HG03066 (cell line): ENCODE data around the gene PTPRD.
"Not testable (repeated sequence)": the region's sequence is repeated elsewhere in the genome, so short reads cannot be mapped to it uniquely, and the experiment has no call there.

Experiments used
- ATAC-seq: cut with Tn5 transposase; IDR thresholded peaks from one replicate; pipeline ENCODE4 v1.9.1; 2021; ENCODE audit warnings: low read depth; ENCODE audit not compliant: unreplicated experiment

The PTPRD gene

DNA sequence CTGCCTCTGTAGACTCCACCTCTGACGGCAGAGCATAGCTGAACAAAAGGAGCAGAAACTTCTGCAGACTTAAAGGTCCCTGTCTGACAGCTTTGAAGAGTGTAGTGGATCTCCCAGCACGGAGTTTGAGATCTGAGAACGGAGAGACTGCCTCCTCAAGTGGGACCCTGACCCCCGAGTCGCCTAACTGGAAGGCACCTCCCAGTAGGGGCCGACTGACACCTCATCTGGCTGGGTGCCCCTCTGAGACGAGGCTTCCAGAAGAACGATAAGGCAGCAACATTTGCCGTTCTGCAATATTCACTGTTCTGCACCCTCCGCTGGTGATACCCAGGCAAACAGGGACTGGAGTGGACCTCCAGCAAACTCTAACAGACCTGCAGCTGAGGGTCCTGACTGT is 1186.3 kb downstream of the PTPRD start:
- ATAC-seq, result not testable (repeated sequence)

DNA sequence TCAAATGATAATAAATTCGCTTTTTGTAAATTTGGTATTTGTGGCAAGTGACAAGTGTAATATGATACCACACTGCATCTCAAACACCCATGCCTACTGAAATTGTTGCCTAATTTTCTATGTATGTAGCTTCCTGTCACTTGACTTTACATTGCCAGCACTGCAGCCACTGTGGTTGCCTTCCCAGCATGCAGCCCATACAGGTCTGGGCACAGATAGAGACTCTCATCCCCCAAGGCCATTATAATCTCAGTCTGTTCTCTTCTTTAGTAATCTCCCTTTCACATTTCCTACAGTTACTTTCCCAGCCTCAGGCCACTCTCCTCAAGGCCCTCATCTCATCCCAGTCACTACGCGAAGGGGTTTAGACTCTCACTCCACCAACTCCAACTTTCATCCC is 1200.6 kb downstream of the PTPRD start:
- ATAC-seq, result no peak

DNA sequence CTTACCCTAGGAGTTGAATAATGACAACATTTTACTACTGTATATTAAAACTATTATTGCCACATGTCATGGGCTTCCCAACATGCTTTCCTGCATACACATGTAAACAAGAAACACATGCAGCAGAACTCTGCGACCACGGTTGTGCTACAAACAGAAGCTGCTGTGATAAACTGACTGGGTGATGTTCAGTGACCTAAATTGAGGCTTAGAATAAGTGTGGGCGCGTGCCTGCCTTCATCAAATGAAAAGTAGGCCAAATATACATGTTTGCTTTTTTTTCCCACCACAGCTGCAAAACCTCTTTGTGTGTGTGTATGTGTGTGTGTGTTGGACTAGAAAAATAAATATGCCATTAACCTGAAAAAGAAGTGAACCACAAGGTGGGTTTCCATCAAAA is 1202.1 kb downstream of the PTPRD start:
- no peak for ATAC-seq

DNA sequence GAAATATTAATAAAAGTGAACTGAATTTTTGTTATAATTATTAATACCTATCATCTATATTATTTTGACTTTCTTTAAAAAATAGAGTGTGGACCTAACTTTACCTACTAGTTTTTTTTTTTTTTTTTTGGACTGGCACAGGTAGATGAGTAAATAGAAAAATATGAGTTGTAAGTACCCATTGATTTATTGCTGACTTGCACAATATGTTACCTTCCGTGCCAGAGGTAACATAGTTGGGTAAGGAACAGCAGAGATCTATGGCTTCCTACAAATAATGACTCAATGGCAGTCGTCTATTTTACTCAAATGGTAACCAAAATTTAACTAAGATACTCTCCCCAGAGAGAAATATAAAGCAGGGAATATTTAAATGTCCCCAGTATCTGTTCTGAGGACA is 1212.8 kb downstream of the PTPRD start:
- ATAC-seq, result no peak

DNA sequence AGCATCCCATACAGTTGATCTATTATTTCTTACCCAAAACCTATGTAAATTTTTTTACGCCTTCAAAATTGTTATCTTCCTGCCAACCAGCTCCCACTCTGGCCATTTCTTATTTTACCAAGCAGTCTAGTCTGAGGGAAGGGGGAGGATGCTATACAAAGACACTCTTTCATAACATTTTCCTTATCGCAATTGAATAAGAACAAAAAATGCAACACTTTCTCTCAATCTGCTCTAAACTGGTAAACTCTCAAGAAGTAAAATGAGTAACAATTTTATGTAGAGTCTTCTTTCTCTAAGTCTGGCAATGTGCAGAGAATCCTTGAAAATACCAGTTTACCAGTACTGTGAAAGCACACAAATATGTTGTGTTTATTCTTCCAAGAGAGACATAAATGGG is 1216.3 kb downstream of the PTPRD start:
- ATAC-seq, result no peak

DNA sequence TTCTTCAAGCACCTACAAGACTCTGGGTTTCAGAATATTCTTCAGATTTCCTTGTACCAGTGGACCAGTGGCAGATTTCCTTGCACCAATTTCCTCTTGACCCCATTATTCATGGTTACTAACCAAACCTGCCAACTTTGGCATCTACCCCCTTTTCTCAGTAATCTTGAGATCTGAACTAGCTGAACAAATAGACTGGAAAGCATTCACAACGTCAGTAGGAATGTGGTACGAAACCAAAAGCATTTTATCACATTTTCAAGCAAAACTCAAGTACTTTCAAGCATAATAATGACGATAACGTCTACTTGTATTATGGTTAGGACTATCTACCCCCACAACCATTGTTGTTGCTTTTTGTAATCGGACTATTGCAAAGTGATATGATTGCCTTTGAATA is 1217.3 kb downstream of the PTPRD start:
- no peak for ATAC-seq

DNA sequence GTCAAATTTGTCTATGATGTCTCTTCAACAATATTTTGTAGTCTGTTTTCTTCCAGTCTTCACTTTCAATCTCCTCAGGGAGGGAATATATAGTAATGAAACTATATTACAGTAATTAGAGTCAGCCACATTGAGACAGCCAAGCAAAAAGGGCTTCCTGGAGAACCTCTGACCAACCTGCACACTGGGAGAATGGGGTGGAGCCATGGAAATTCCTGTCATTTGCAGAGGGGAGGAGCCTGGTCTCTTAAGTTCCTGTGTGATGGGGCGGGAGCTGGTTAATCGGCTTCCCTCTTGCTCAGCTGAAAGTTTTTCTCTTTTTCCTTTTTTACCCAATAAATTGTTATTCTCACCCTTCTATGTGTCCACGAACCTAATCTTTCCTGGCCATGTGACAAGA is 1220.0 kb downstream of the PTPRD start:
- no peak for ATAC-seq

DNA sequence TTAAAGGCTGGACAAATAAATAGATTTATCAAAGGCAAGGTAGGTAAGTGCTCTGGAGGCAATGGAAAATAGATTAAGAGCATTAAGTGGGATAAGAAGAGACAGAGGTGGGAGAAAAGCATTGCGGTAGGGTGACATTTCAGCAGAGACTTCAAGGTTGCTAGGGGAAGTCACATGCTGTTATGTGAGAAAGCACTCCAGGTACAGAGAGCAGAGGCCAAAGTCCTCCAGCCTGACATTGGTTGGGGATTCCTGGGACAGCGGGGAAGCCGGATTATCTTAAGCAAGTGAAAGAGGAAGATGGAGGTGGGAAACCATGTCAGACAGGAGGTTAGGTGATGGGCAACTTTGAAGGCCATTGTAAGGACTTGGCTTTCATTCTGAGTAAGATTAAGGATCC is 1222.9 kb downstream of the PTPRD start:
- no peak for ATAC-seq

DNA sequence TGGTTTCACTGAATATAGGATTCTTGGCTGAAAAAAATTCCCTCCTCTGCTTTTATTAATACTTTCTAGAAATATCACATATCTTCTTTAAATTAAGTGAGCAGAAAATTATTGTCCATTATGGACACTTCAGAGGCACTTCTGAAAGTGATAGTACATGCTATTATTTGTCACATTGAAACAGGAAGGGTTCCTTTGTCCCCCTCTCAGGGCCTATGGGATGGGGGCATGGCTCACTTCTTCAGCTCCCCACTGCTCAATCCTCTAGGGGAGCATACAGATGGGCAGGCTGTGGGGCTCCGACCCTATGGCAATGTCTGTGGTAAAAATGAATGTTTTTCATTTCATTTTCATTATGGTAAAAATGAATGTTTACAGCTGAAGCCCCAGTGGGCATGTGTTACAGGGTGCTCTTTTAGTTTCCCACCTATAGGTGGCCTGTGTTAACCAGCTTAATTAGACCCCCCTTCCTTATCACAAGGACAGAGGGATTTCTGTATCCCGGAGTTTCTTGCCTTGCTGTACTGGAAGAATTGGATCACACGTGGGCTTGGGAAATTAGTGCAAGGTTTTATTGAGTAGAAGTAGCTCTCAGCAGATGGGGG is 1225.2 kb downstream of the PTPRD start:
- ATAC-seq, result no peak

DNA sequence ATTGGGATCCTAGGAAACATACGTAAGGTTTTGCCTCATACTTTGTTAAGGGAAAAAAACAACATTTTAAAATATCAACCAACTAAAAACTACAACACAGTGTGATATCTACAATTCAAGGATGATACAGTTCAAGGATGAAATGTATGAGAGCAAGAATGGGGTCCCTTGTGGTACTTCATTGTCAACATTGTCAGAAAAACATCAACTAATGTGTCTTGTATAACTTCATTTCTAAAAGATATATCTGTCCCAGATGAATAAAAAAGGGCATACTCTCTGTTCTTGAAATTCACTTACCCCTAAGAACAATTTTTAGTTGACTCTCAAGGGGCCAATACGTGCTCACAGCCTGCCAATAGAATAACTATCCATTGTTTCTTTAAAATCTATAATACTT is 1250.5 kb downstream of the PTPRD start:
- no peak for ATAC-seq

DNA sequence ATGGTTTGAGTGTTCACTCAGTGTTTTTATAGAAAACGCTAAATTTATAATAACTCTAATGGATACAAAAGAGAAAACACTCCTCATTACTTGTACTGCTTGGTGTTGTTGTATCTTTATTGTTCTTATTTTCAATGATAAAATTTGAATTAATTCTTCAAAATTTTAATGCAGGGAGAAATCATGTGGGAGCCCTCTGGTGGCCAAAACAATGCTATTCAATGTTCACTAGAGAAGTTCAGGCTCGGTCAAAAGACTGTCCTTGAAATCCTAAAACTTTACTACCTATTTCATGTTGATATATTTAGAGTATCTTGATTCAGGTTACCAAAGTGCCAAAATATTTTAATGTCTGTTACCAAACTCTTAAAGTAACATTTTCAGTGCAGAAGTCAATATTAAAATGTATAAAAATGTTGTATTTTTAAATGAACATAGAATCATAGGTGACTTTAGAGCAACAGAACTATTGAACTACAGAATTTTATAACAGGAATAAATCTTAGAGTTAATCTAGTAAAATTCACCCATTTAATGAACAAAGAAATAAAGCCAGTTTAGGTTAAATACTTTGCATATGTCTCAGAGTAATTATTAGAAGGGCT is 1259.8 kb downstream of the PTPRD start:
- ATAC-seq, result no peak

DNA sequence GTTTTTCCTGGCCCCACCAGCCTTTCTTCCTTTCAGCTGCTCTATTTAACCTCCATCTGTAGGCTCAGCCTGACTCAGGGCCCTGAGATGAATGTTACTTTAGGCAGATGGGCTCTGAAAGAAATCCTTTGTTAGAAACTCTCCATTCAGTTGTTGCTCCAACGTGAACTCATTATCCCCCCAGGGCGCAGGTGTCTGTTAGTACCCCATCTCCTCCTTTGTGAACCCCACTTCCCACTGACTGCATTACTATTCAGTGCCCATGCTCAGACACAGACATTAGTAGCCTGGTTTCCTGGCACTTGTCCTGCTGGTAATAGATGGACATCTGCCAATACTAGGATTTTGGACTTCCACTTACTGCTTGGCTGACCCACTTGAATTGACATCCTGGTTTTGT is 1271.6 kb downstream of the PTPRD start:
- ATAC-seq, result no peak

DNA sequence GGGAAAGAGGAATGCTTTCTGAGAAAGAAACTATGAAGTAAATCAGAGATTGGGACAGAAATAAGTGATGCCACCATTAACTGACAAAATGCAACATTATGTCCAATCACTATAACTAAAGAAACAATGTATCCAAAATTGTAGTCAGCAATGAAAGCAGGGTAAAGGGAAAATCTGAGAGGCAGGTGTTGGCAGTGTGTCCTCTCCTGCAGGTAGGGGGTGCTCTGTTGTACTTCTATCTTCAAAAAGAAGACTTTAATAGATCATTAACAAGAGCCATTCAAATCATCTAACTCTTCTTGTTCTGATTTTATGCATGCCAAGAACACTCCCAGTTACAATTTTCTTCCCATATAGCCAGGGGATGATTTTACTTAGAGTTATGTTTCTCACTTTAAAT is 1275.7 kb downstream of the PTPRD start:
- no peak for ATAC-seq

DNA sequence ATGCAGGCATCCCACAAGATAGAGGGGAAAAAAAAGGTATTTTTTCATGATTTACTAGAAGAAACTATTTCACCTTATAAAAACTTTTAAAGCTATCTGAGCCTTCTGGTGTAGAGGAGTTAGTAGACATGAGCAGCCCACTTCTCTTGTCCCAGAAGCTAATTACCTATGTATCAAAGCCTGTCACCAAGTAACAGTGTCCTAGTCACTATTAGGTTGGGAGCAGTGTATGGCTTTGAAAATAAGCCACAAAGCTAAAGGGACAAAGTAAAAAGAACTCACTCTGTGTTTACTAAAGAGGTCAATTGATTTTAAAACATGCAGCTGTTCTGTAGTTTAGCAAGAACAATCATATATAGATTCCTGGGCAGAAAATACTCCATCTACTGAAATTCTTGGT is 1286.1 kb downstream of the PTPRD start:
- ATAC-seq, result no peak

DNA sequence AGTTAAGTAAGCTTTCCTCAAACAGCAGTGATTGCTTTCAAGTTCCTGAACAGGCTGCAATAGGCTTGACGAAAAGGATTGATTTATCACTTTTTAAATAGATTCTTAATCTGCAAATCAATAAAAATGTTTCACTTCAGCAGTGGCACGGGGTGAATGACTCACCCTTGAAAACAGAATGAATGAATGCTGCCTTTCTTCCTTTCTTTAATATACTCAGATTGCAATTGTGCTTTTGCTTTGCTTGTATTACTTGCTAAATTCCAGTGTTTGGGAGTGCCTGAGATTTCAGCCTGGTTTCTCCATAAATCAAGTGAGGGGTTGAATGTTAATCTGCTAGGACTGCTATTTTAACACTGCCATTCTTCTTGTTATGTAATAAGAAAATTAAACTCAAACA is 1293.8 kb downstream of the PTPRD start:
- ATAC-seq, result no peak

DNA sequence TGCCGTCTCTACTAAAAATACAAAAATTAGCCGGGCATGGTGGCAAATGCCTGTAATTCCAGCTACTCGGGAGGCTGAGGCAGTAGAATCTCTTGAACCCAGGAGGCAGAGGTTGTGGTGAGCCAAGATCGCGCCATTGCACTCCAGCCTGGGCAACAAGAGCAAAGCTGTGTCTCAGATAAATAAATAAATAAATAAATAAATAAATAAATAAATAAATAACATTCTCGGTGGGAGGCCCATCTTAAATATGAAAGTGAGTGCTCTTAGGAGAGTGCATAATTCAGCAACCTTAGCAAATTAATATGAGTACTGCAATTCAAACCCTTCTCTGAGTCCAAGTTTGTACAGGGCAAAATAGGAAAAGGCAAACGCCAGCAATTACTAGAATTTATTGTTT is 1302.1 kb downstream of the PTPRD start:
- not testable (repeated sequence) for ATAC-seq

DNA sequence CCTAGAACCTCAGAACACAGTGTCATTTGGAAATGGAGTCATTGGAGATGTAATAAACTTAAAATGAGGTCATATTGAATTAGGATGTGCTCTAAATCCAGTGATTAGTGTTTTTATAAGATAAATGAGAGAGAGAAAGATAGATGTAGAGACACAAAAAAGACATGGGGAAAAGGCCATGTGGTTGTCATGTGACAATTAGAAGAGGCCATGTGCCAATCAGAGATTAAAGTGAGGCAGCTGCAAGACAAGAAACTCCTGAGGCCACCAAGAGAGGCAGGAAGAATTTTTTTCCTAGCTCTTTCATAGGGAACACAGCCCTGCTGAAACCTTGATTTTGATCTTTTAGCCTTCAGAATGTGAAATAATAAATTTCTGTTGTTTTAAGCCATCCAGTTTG is 1307.2 kb downstream of the PTPRD start:
- ATAC-seq, result no peak

DNA sequence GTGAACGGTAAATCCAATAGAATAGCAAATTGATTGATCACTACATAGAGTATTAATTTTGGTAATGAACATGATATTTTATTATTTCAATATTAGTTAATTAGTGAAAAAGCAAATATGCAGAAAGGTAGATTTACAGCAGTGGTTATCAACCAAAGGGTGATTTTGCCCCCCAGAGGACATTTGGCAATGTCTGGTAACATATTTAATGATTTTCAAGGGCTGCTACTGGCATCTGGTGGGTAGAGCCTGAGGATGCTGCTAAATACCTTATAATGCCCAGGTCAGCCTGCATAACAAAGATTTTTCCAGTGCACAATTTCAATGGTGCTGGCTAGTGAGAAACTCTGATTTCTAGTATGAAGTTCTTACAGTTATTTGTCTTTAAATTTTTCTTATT is 1313.7 kb downstream of the PTPRD start:
- no peak for ATAC-seq

DNA sequence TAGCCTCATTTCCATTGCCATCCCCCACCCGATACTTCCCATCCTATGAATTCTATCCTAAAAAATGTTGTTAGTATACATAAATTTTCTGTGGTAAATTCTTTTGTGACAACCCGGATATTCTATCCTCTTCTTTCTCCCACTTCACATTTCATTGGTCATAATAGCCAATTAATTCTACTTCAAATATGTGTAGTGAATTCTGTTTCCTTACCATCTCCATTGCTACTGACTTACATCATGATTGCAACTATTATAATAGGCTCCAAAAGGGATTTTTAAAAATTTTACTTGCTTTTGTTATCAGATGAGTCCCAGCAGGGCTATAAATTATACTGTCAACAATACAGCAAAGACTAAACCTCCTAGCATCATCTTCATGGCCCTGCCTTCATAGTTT is 1326.8 kb downstream of the PTPRD start:
- ATAC-seq, result no peak

DNA sequence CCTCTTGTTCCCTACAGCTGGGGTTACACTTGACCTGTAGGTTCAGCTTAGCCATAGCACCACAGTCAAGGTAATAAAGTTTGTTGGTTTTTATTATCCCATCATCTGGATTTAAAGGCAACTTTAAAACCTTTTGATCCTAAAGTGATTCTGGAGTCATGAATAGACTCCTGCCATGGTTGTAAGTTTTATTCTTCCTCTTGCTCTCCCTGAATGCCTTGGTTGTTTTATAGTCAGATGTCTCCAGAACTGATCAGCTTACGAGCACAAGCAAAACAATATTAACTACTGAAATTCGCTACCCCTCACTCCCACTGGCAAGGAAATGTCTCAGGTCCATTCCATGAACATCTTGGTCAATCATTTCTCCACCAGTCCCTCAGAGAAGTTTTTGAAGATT is 1328.6 kb downstream of the PTPRD start:
- no peak for ATAC-seq

DNA sequence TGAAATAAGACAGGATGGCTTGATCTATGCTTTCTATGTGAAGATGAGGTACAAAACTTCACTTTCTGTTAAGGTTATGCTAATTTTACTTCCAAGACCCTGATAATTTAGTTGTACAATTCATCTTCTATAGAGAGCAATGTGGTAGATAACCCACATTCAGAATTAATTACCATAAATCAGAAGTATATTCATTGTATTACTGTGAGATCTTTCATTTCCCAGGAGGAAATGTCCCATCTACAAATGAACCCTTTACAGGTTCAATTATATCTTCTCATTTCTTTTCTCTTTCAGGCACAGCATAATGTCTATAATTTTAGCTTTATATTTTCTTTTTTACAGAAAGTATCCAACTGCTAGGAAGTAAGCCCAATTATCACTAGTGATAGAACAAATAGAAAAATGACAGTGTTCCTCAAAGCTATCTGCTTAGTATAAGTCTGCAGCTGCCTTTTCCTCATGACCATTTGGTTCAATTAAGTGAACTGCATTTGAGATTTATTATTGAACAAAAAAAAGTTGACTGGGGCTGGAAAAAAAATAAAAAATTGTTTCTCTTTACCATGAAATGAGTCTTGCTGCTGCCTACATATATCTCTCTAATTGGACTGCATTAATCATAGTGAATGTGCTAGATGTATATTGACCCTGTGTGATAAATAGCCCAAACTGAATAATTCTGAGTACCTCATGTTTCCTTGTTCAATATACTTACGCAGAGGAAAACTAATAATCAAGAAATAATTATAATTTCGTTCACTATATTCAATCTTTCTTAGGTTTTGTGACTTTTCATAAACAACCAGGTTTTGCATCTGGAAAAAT is 1329.4 kb downstream of the PTPRD start:
- ATAC-seq, result no peak

DNA sequence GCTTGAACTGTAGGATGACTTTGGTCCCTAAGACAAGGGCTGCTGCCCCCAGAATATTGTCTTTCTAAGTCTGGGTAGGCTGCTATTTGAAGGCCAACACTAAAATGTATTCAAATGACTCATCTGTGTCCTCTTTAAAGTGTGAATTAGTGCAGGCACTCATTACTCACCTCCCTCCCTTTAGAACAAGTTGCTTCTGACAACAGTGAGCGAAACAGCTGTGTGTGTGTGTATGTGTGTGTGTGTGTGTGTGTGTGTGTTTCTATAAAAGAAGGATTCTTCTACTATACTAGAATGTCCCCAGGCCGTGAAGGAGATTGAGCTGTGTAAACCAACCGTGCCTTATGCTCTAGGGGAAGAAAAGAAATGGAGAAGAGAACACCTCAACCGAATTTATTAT is 1337.2 kb downstream of the PTPRD start:
- ATAC-seq, result no peak
